LNCaP clone FGC (cell line): ENCODE data around the gene PBX2.
"Not testable (repeated sequence)": the region's sequence is repeated elsewhere in the genome, so short reads cannot be mapped to it uniquely, and the experiment has no call there.

Experiments
- DNase-seq: peaks from one replicate; pipeline ENCODE4 v3.0.0-alpha.2; 2011; ENCODE audit warnings: low read depth
- H3K4me3 ChIP-seq: 2 replicates; pipeline ENCODE4 v1.5.1; 2011; ENCODE audit warnings: mild to moderate bottlenecking, low read depth, low read length, control low read depth
- CTCF ChIP-seq: IDR thresholded peaks from 2 replicates; pipeline ENCODE4 v1.5.1; 2012; ENCODE audit warnings: mild to moderate bottlenecking; ENCODE audit not compliant: control insufficient read depth, insufficient read depth; ENCODE audit errors: extremely low read depth

The PBX2 gene

GRCh38 chr6:32213649-32214048 lies 23.6 kb upstream of the PBX2 start:
- TF ChIP-seq CTCF, result no peak
- H3K4me3 ChIP-seq, result no peak overlapping the region
- DNase-seq, result no peak

GRCh38 chr6:32212076-32212760 lies 22.2 kb upstream of the PBX2 start:
- no peak overlapping the region for H3K4me3 ChIP-seq
- no peak for TF ChIP-seq CTCF
- DNase-seq, result no peak

- H3K4me3 ChIP-seq, DNase-seq: not testable (repeated sequence)
These were observed 21.4 kb upstream of the PBX2 start for GRCh38 chr6:32211432-32211831.

- TF ChIP-seq CTCF, result no peak
- DNase-seq, result no peak
- no peak overlapping the region for H3K4me3 ChIP-seq
These were observed 20.2 kb upstream of the PBX2 start for GRCh38 chr6:32210191-32210601.

- no peak overlapping the region for H3K4me3 ChIP-seq
- TF ChIP-seq CTCF, result no peak
- DNase-seq, result no peak
These were observed 19.0 kb upstream of the PBX2 start for GRCh38 chr6:32208996-32209395.

- TF ChIP-seq CTCF, result no peak
- DNase-seq, result no peak
- H3K4me3 ChIP-seq, result no peak overlapping the region
These were observed 14.3 kb upstream of the PBX2 start for GRCh38 chr6:32204268-32204715.

GRCh38 chr6:32203426-32204267 lies 13.6 kb upstream of the PBX2 start:
- no peak for TF ChIP-seq CTCF
- DNase-seq, result no peak

More at GRCh38 chr6:32203426-32204267, 13.6 kb upstream of the PBX2 start:
- H3K4me3 ChIP-seq, result no peak overlapping the region
